ENCODE results near the gene SPC25. TPM values are rescaled to one million over a fixed set of nuclear protein-coding genes. Genes with fewer than 3 reads are reported as not detected.
"Not testable (repeated sequence)": the region's sequence is repeated elsewhere in the genome, so short reads cannot be mapped to it uniquely, and the experiment has no call there.

Gene SPC25
- total and polyA plus RNA-seq, 8 donors = 1.4 to 29.0 (median 13.1) TPM

DNA sequence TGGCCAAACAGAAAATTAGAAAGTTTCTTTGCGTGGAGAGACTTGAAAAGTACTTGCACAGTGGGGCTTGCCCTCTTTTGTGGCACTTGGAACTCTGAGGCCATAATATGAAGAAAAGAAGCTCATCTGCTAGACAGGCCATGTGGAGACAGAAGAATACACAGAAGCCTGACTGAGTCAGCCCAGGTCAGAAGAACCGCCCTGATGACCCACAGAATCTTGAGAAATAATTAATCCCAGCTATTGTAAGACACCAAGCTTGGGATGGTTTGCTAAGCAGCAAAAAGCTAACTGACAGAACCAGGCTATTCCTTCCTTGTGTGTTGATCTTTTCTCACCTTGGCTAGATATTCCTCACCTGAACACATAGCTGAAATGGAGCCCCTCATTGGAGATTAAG is 44.6 kb upstream of the SPC25 start:
- DNase-seq (no peak), ATAC-seq (no peak)
- Histone ChIP-seq H3K4me3 (no peak overlapping the region), H3K27me3 (peaks cover 0 to 3% of the 10 kb centered on the region in 2 donors), H3K4me1 (no peaks in the 10 kb centered on the region), H3K36me3 (no peaks in the 10 kb centered on the region), H3K27ac (no peak overlapping the region), H3K9me3 (no peaks in the 10 kb centered on the region)
- intact Hi-C loops (cut with DNase I) = no loop called here
- TF ChIP-seq, protein P1, sequence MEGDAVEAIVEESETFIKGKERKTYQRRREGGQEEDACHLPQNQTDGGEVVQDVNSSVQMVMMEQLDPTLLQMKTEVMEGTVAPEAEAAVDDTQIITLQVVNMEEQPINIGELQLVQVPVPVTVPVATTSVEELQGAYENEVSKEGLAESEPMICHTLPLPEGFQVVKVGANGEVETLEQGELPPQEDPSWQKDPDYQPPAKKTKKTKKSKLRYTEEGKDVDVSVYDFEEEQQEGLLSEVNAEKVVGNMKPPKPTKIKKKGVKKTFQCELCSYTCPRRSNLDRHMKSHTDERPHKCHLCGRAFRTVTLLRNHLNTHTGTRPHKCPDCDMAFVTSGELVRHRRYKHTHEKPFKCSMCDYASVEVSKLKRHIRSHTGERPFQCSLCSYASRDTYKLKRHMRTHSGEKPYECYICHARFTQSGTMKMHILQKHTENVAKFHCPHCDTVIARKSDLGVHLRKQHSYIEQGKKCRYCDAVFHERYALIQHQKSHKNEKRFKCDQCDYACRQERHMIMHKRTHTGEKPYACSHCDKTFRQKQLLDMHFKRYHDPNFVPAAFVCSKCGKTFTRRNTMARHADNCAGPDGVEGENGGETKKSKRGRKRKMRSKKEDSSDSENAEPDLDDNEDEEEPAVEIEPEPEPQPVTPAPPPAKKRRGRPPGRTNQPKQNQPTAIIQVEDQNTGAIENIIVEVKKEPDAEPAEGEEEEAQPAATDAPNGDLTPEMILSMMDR (IDR thresholded peaks at IDR 0.05) = no peak

DNA sequence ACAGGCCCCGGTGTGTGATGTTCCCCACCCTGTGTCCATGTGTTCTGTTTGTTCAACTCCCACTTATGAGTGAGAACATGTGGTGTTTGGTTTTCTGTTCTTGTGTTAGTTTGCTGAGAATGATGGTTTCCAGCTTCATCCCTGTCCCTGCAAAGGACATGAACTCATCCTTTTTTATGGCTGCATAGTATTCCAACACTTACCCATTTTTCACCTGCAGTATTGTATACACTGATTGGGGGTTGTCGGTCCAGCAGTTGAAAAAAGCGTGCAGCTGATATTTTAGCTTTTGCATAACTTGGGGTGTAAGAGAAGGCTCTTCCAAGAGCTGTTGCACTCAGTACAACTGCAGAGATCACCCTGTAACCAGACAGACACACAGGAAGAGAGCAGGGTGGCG is 41.9 kb upstream of the SPC25 start:
- intact Hi-C loops (cut with DNase I); H3K4me1 ChIP-seq; ATAC-seq; H3K27ac ChIP-seq; DNase-seq; H3K9me3 ChIP-seq; H3K4me3 ChIP-seq; H3K36me3 ChIP-seq: not testable (repeated sequence)
- H3K27me3 ChIP-seq = peaks cover 0 to 12% of the 10 kb centered on the region in 2 donors

DNA sequence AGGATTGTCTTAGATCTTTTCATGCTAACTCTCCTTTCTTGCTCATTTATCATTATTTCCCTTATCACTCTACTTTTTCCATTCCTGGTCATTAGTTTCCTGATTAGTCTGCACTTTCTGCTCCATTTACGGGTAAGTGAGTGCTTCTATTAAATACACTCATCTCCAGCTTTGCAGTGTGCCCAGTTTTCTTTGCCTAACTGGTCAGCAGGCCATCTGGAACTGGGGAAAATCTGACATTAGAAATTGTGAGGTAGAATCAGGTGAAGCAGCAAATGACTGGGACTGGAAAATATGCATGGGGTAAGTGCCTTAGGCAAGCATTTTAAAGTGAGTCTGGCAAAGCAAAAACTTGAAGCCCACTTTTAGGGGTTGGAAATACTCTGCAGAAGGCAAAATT is 40.0 kb upstream of the SPC25 start:
- H3K4me1 ChIP-seq = no peaks in the 10 kb centered on the region
- H3K4me3 ChIP-seq = no peak overlapping the region
- H3K27ac ChIP-seq = no peak overlapping the region
- no peaks in the 10 kb centered on the region for H3K9me3 ChIP-seq
- TF ChIP-seq, protein P1 (IDR thresholded peaks at IDR 0.05) = no peak
- no peak for ATAC-seq
- intact Hi-C loops (cut with DNase I) = no loop called here
- no peak for DNase-seq
- H3K36me3 ChIP-seq = no peaks in the 10 kb centered on the region
- H3K27me3 ChIP-seq = peaks cover 0 to 12% of the 10 kb centered on the region in 2 donors

DNA sequence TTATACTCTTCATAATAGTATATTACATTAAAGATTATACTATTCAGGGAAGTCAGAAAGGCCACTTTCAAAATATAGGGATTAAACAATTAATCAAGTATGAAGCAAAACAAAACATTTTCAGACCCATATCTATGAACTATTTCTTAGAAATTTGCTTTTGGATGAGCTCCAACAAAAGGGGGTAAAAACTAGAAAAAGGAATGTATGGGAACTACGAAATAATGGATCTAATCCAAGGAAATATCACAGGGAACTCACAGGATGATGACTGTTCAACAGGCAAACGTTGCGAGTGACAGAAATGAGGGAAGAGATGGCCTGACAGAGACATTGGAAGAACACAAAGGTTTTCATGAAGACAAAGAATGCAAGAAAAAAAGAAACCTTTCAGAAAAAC is 38.8 kb upstream of the SPC25 start:
- TF ChIP-seq, protein P1 (IDR thresholded peaks at IDR 0.05) = no peak
- intact Hi-C loops (cut with DNase I) = no loop called here
- DNase-seq = no peak

DNA sequence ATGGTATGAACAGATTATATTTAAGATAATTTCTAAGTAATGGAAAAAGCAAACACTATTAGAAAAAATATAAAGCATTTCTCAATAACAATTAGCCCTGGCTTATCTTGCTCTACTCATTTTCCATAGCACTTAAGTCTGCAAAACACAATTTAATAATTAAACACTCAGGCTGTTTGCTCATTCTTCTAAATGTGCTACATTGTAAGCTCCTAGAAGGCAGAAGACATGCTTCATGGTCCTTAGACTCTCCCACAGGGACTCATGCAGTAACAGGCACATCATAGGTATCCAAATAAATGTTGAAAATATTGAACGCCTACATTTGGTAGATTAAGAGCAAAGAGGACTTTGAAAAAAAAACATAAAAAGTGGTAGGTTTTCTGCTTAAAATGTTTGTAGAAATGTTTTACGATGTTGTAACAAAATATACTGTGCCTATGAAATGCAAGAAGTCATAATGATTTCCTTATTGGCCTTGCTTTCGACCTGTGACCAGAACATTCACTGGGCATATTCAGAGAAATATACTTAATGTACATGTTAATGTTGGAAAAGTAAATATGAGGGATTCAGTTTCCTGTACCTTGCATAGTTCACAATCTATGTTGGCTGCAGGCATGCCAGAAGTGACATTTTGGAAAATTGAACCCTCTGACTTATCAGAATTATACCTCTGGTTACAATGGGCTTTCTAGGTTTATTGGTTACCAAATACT is 38.0 kb upstream of the SPC25 start:
- H3K27ac ChIP-seq = no peak overlapping the region
- no peaks in the 10 kb centered on the region for H3K4me1 ChIP-seq
- ATAC-seq (peak; percentile 62), DNase-seq (no peak)
- H3K36me3 ChIP-seq = no peaks in the 10 kb centered on the region
- H3K9me3 ChIP-seq = no peaks in the 10 kb centered on the region
- intact Hi-C loops (cut with DNase I) = no loop called here
- H3K4me3 ChIP-seq = no peak overlapping the region
- TF ChIP-seq, protein P1 (IDR thresholded peaks at IDR 0.05) = no peak
- peaks cover 0 to 12% of the 10 kb centered on the region in 2 donors for H3K27me3 ChIP-seq

More for the DNA sequence above, 38.8 kb upstream of the SPC25 start:
- Histone ChIP-seq H3K4me3 (no peak overlapping the region), H3K27me3 (peaks cover 0 to 12% of the 10 kb centered on the region in 2 donors), H3K9me3 (no peaks in the 10 kb centered on the region), H3K4me1 (no peaks in the 10 kb centered on the region), H3K27ac (no peak overlapping the region), H3K36me3 (no peaks in the 10 kb centered on the region)
- ATAC-seq = no peak
